ENCODE data around the gene MTHFSD. TPM values are rescaled to one million over a fixed set of nuclear protein-coding genes. Genes with fewer than 3 reads are reported as not detected.

The MTHFSD gene
- total RNA-seq, 2 experiments from 2014 or later, result 19.3 to 22.3 TPM

- intact Hi-C loops (cut with micrococcal nuclease), result no loop called here
- ATAC-seq, result no peak
- no peak for DNase-seq
- no peak for TF ChIP-seq CTCF (IDR thresholded peaks at IDR 0.05)
- Mint-ChIP-seq H3K9me3 (no peaks in the 10 kb centered on the region), H3K27me3 (peaks cover 80% of the 10 kb centered on the region), H3K36me3 (ENCODE audit: low read depth) (no peaks in the 10 kb centered on the region), H3K4me3 (no peak overlapping the region), H3K27ac (no peak overlapping the region), H3K4me1 (ENCODE audit: low read depth) (peaks cover 3% of the 10 kb centered on the region)
- CTCF ChIA-PET, result interaction anchor here (1.7 kb wide), 1 partner anchor 21 kb away, joined by 4 read pairs; no protein-coding TSS in a partner anchor
- POLR2A ChIA-PET, result no interaction called here
Observed at GRCh38 chr16:86499440-86499786, 55.6 kb downstream of the MTHFSD start.

- no peaks in the 10 kb centered on the region for H3K9me3 Mint-ChIP-seq
- no peak for DNase-seq
- TF ChIP-seq CTCF (IDR thresholded peaks at IDR 0.05), result no peak
- intact Hi-C loops (cut with micrococcal nuclease), result no loop called here
- ATAC-seq, result no peak
- no peak overlapping the region for H3K4me3 Mint-ChIP-seq
- ChIA-PET CTCF (interaction anchor here (1.7 kb wide), 1 partner anchor 22 kb away, joined by 4 read pairs; no protein-coding TSS in a partner anchor), POLR2A (no interaction called here)
- no peaks in the 10 kb centered on the region for H3K36me3 Mint-ChIP-seq (ENCODE audit: low read depth)
- H3K27ac Mint-ChIP-seq, result no peak overlapping the region
- H3K4me1 Mint-ChIP-seq (ENCODE audit: low read depth), result peaks cover 3% of the 10 kb centered on the region
- H3K27me3 Mint-ChIP-seq, result peaks cover 79% of the 10 kb centered on the region
Observed at GRCh38 chr16:86498671-86499439, 56.2 kb downstream of the MTHFSD start.

DNA sequence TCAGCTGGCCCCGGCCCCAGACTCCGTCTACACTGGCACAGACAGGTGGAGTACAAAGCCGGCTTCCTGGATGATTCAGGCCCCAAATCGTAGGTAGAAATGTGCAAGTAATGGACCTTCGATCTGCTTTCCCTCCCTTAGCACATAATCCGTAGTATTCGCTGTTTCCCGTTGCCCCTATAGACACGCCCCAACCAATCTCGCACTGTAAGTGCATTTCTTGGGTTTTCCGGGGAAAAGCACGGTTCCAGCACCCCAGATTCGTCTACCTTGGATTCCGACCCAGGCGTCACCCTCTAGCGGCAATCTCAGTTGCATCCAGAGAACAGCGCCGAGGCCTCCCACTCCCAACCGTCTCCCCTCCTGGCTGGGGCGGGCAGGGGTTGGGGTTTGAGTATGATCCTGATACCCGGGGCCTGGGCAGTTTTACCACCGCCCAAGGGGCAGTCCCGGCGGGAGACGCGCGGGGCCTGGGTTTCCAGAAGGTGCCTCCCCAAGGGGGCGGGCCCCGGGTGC lies 56.8 kb downstream of the MTHFSD start:
- Mint-ChIP-seq H3K27me3 (peaks cover 78% of the 10 kb centered on the region), H3K9me3 (no peaks in the 10 kb centered on the region), H3K4me1 (ENCODE audit: low read depth) (peaks cover 3% of the 10 kb centered on the region), H3K36me3 (ENCODE audit: low read depth) (no peaks in the 10 kb centered on the region), H3K27ac (no peak overlapping the region), H3K4me3 (no peak overlapping the region)
- DNase-seq, result no peak
- TF ChIP-seq CTCF (IDR thresholded peaks at IDR 0.05), result no peak
- intact Hi-C loops (cut with micrococcal nuclease), result no loop called here
- ChIA-PET CTCF (no interaction called here), POLR2A (no interaction called here)
- ATAC-seq, result no peak

DNA sequence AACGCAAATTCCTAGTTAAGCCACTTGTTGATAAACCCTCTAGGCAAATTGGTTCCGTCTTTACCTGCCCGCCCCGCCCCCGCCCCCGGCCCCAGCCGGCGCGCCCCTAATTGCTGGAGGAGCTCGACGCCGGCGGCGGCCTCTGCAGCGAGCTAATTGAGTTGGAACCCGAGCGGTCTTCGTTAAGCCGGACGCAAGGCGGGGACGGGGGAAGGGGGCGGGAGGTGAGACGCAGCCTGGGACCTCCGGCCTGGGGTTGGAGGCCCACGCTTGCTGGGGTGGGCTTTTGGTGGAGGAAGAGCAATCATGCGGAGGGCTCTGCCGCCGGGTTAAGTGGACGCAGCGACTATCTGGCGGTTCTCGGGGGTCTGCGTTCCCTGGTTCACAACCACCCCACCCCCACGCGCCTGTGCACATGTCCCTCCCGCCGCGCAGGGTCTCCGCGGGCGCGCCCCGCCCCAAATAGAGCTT lies 57.4 kb downstream of the MTHFSD start:
- H3K9me3 Mint-ChIP-seq, result no peaks in the 10 kb centered on the region
- H3K36me3 Mint-ChIP-seq (ENCODE audit: low read depth), result no peaks in the 10 kb centered on the region
- H3K27ac Mint-ChIP-seq, result no peak overlapping the region
- peaks cover 3% of the 10 kb centered on the region for H3K4me1 Mint-ChIP-seq (ENCODE audit: low read depth)
- DNase-seq (no peak), ATAC-seq (no peak)
- CTCF ChIA-PET, result no interaction called here
- TF ChIP-seq CTCF (IDR thresholded peaks at IDR 0.05), result no peak
- POLR2A ChIA-PET, result no interaction called here
- peaks cover 75% of the 10 kb centered on the region for H3K27me3 Mint-ChIP-seq
- intact Hi-C loops (cut with micrococcal nuclease), result no loop called here
- H3K4me3 Mint-ChIP-seq, result no peak overlapping the region

GRCh38 chr16:86496929-86497461 lies 58.0 kb downstream of the MTHFSD start:
- ChIA-PET POLR2A (interaction anchor here (0.6 kb wide), 1 partner anchor 76 kb away, joined by 3 read pairs; no protein-coding TSS in a partner anchor), CTCF (no interaction called here)
- H3K36me3 Mint-ChIP-seq (ENCODE audit: low read depth), result no peaks in the 10 kb centered on the region
- H3K9me3 Mint-ChIP-seq, result no peaks in the 10 kb centered on the region
- H3K4me1 Mint-ChIP-seq (ENCODE audit: low read depth), result peaks cover 3% of the 10 kb centered on the region
- ATAC-seq (no peak), DNase-seq (no peak)
- no peak for TF ChIP-seq CTCF (IDR thresholded peaks at IDR 0.05)
- H3K27me3 Mint-ChIP-seq, result peaks cover 76% of the 10 kb centered on the region
- no peak overlapping the region for H3K27ac Mint-ChIP-seq
- no peak overlapping the region for H3K4me3 Mint-ChIP-seq
- intact Hi-C loops (cut with micrococcal nuclease), result no loop called here

Data from activated CD8-positive, alpha-beta T cell treated with anti-CD3 and anti-CD28 coated beads for 36 hours (primary cell).